Mesenchymal stem cell (in vitro differentiated cells and primary cell): ENCODE data around the gene ACSM2A.
"Not testable (repeated sequence)": the region's sequence is repeated elsewhere in the genome, so short reads cannot be mapped to it uniquely, and the experiment has no call there.

Experiments used
- DNase-seq: peaks from one replicate; pipeline ENCODE4 v3.0.0-alpha.2; 2013
- H2AFZ ChIP-seq: one replicate; pipeline ENCODE4 v1.6.1; 2013; ENCODE audit warnings: low read depth, mild to moderate bottlenecking, control low read depth, inconsistent platforms, low read length, moderate library complexity
- H2AK5ac ChIP-seq: 2 replicates; pipeline ENCODE4 v1.6.1; 2013; ENCODE audit warnings: low read length, moderate library complexity, mild to moderate bottlenecking, inconsistent platforms; ENCODE audit not compliant: severe bottlenecking
- H2BK120ac ChIP-seq: one replicate; pipeline ENCODE4 v1.6.1; 2013; ENCODE audit warnings: low read depth, mild to moderate bottlenecking, inconsistent platforms, low read length, moderate library complexity
- H2BK12ac ChIP-seq, 2 experiments: one replicate each; pipeline ENCODE4 v1.6.1; 2013; ENCODE audit warnings: inconsistent platforms in 2 of 2, low read length in 2 of 2, mild to moderate bottlenecking in 2 of 2, moderate library complexity in 2 of 2, control low read depth in 1 of 2
- H2BK15ac ChIP-seq: one replicate; pipeline ENCODE4 v1.6.1; 2013; ENCODE audit warnings: mild to moderate bottlenecking, low read depth, inconsistent platforms; ENCODE audit not compliant: poor library complexity, severe bottlenecking
- H2BK5ac ChIP-seq: 2 replicates; pipeline ENCODE4 v1.6.1; 2013; ENCODE audit warnings: low read depth, mild to moderate bottlenecking, low read length, control low read depth, inconsistent platforms; ENCODE audit not compliant: poor library complexity, severe bottlenecking
- H3K14ac ChIP-seq, 2 experiments: one replicate each; pipeline ENCODE4 v1.6.1; 2013; ENCODE audit warnings: inconsistent platforms in 2 of 2, low read length in 2 of 2, control low read depth in 1 of 2, mild to moderate bottlenecking in 1 of 2, moderate library complexity in 1 of 2
- H3K18ac ChIP-seq, 2 experiments: one replicate each; pipeline ENCODE4 v1.6.1; 2013; ENCODE audit warnings: inconsistent platforms in 2 of 2, low read length in 2 of 2, control low read depth in 1 of 2, low read depth in 1 of 2, mild to moderate bottlenecking in 1 of 2
- H3K23ac ChIP-seq, 2 experiments: one replicate each; pipeline ENCODE4 v1.6.1; 2013; ENCODE audit warnings: inconsistent platforms in 2 of 2, low read length in 2 of 2, mild to moderate bottlenecking in 2 of 2, moderate library complexity in 2 of 2, control low read depth in 1 of 2
- H3K27ac ChIP-seq: 2 replicates; pipeline ENCODE4 v1.5.1; 2013; ENCODE audit warnings: mild to moderate bottlenecking, moderate library complexity, low read length, control low read depth, inconsistent platforms; ENCODE audit not compliant: poor library complexity, severe bottlenecking
- H3K27me3 ChIP-seq, 2 experiments: 2 replicates each; pipeline versions ENCODE4 v1.6.1 to v1.7.0; 2013; ENCODE audit warnings: low read length in 2 of 2, mild to moderate bottlenecking in 2 of 2, moderate library complexity in 2 of 2, control low read depth in 1 of 2, inconsistent platforms in 1 of 2; ENCODE audit not compliant: control insufficient read depth in 1 of 2, insufficient read depth in 1 of 2
- H3K36me3 ChIP-seq, 2 experiments: 2 replicates each; pipeline versions ENCODE4 v1.6.1 to v1.7.0; 2013; ENCODE audit warnings: low read length in 2 of 2, control low read depth in 1 of 2, inconsistent platforms in 1 of 2, low read depth in 1 of 2, mild to moderate bottlenecking in 1 of 2; ENCODE audit not compliant: insufficient read depth in 2 of 2, control insufficient read depth in 1 of 2
- H3K4ac ChIP-seq, 2 experiments: one replicate each; pipeline ENCODE4 v1.6.1; 2013; ENCODE audit warnings: inconsistent platforms in 2 of 2, low read length in 2 of 2, mild to moderate bottlenecking in 2 of 2, moderate library complexity in 2 of 2, control low read depth in 1 of 2, low read depth in 1 of 2
- H3K4me1 ChIP-seq: 2 replicates; pipeline ENCODE4 v1.6.1; 2013; ENCODE audit warnings: low read depth, low read length, control low read depth; ENCODE audit not compliant: control insufficient read depth, insufficient read depth
- H3K4me2 ChIP-seq: 2 replicates; pipeline ENCODE4 v1.6.1; 2013; ENCODE audit warnings: low read length, mild to moderate bottlenecking, inconsistent platforms; ENCODE audit not compliant: poor library complexity, severe bottlenecking
- H3K4me3 ChIP-seq, 2 experiments: 2 replicates each; pipeline versions ENCODE4 v1.5.1 to v1.7.0; 2013; ENCODE audit warnings: low read length in 2 of 2, mild to moderate bottlenecking in 2 of 2, control low read depth in 1 of 2, low read depth in 1 of 2; ENCODE audit not compliant: insufficient read depth in 1 of 2
- H3K79me1 ChIP-seq: replicated peaks from 2 replicates; pipeline ENCODE4 v1.6.1; 2013; ENCODE audit warnings: mild to moderate bottlenecking, control low read depth, low read length, inconsistent platforms; ENCODE audit not compliant: poor library complexity, severe bottlenecking
- H3K9ac ChIP-seq: 2 replicates; pipeline ENCODE4 v1.7.0; 2013; ENCODE audit warnings: mild to moderate bottlenecking, low read length, moderate library complexity
- H3K9me3 ChIP-seq: 2 replicates; pipeline ENCODE4 v1.7.0; 2013; ENCODE audit warnings: mild to moderate bottlenecking, low read length; ENCODE audit not compliant: control insufficient read depth
- H4K8ac ChIP-seq: one replicate; pipeline ENCODE4 v1.6.1; 2013; ENCODE audit warnings: inconsistent platforms, mild to moderate bottlenecking, low read length, moderate library complexity
- H4K91ac ChIP-seq: one replicate; pipeline ENCODE4 v1.6.1; 2013; ENCODE audit warnings: mild to moderate bottlenecking, low read length, inconsistent platforms
- WGBS: methylation state at CpG from one replicate; pipeline ENCODE4 v1.1.7; 2013; ENCODE audit warnings: mixed read lengths; 5-methylcytosine and 5-hydroxymethylcytosine counted together

ACSM2A gene

DNA sequence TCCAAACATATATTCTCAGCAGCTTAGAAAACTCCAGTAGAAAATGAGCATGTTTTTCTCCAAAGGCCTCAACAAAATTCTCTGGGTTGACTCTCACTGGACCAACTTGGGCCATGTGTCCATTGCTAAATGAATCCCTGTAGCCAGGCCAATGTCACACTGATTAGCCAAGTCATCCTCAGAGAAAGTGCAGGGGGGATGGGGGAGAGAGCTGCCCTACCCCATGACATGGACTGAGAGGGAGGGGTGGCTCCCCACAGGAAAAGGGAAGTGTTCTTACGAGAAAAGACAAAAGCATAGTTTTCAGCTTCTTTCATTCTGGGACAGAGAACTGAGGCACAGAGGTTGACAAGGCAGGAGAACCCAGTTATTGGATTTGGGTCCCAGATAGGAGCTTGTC, 32.7 kb downstream of the ACSM2A start:
- H2BK5ac ChIP-seq, H3K4me2 ChIP-seq, H2AK5ac ChIP-seq, H3K9me3 ChIP-seq, DNase-seq, H3K27me3 ChIP-seq, H3K36me3 ChIP-seq, H3K4me1 ChIP-seq, H4K91ac ChIP-seq, H3K27ac ChIP-seq, H2BK15ac ChIP-seq, H2BK12ac ChIP-seq, H3K4ac ChIP-seq, H3K14ac ChIP-seq, H3K79me1 ChIP-seq, H2BK120ac ChIP-seq, H3K4me3 ChIP-seq, H4K8ac ChIP-seq, H3K9ac ChIP-seq, H2AFZ ChIP-seq, H3K23ac ChIP-seq, H3K18ac ChIP-seq: not testable (repeated sequence)
- no CpG with 5 or more reads among the region's 1 CpG for WGBS

GRCh38 chr16:20484726-20485125, 33.4 kb downstream of the ACSM2A start:
- Histone ChIP-seq H3K4me1 (no peaks in the 10 kb centered on the region), H3K23ac (no peak overlapping the region), H2BK5ac (no peak overlapping the region), H2BK15ac (no peak overlapping the region), H2AK5ac (no peak overlapping the region), H2AFZ (no peak overlapping the region), H3K4ac (no peak overlapping the region), H3K36me3 (no peaks in the 10 kb centered on the region), H3K27me3 (no peaks in the 10 kb centered on the region), H3K18ac (no peak overlapping the region), H3K14ac (no peak overlapping the region), H4K8ac (no peak overlapping the region), H2BK120ac (no peak overlapping the region), H3K4me3 (no peak overlapping the region), H3K79me1 (no peaks in the 10 kb centered on the region), H3K27ac (no peak overlapping the region), H3K9me3 (no peaks in the 10 kb centered on the region), H4K91ac (no peak overlapping the region), H3K9ac (no peak overlapping the region), H2BK12ac (no peak overlapping the region), H3K4me2 (no peak overlapping the region)
- DNase-seq = no peak
- WGBS = 50% methylated on average over 1 of the region's 1 CpG

DNA sequence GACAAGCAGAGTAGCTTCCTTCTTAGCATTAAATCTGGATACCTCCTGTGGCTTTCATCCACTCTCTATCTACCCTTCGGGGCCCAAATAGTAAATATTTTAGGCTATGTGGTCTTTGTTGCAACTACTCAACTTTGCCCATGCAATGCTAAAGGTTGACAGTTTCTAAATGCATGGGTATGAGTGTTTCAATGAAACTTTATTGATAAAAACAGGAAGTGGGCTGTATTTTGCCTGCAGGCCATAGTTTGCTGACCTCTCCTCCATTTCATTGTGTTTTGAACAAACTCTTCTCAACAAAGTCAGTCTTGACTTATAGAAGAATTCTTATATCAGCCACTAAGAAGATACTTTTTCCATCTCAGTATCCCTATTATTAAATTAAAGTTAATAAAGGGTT, 34.1 kb downstream of the ACSM2A start:
- Histone ChIP-seq H2BK15ac (no peak overlapping the region), H4K91ac (no peak overlapping the region), H3K9ac (no peak overlapping the region), H3K4me1 (no peaks in the 10 kb centered on the region), H4K8ac (no peak overlapping the region), H2BK120ac (no peak overlapping the region), H2AFZ (no peak overlapping the region), H3K14ac (no peak overlapping the region), H2AK5ac (no peak overlapping the region), H2BK12ac (no peak overlapping the region), H3K27me3 (no peaks in the 10 kb centered on the region), H3K27ac (no peak overlapping the region), H3K4me2 (no peak overlapping the region), H3K4me3 (no peak overlapping the region), H3K18ac (no peak overlapping the region), H3K23ac (no peak overlapping the region), H2BK5ac (no peak overlapping the region), H3K4ac (no peak overlapping the region), H3K79me1 (no peaks in the 10 kb centered on the region), H3K36me3 (no peaks in the 10 kb centered on the region), H3K9me3 (no peaks in the 10 kb centered on the region)
- no peak for DNase-seq
- WGBS = no CpG with 5 or more reads among the region's 1 CpG

GRCh38 chr16:20490994-20491393, 39.7 kb downstream of the ACSM2A start:
- not testable (repeated sequence) for DNase-seq, H3K9me3 ChIP-seq, H3K27ac ChIP-seq, H3K23ac ChIP-seq, H3K18ac ChIP-seq, H2BK120ac ChIP-seq, H3K4ac ChIP-seq, H3K14ac ChIP-seq, H3K27me3 ChIP-seq, H2BK12ac ChIP-seq, H3K4me3 ChIP-seq, H4K91ac ChIP-seq, H3K79me1 ChIP-seq, H4K8ac ChIP-seq, H2AK5ac ChIP-seq, H3K36me3 ChIP-seq, H3K4me1 ChIP-seq, H2AFZ ChIP-seq, H3K9ac ChIP-seq, H2BK5ac ChIP-seq, H2BK15ac ChIP-seq, H3K4me2 ChIP-seq
- no CpG with 5 or more reads among the region's 3 CpGs for WGBS
